Measurements from ENCODE around the gene SPAG16.

- TF ChIP-seq, protein P1, sequence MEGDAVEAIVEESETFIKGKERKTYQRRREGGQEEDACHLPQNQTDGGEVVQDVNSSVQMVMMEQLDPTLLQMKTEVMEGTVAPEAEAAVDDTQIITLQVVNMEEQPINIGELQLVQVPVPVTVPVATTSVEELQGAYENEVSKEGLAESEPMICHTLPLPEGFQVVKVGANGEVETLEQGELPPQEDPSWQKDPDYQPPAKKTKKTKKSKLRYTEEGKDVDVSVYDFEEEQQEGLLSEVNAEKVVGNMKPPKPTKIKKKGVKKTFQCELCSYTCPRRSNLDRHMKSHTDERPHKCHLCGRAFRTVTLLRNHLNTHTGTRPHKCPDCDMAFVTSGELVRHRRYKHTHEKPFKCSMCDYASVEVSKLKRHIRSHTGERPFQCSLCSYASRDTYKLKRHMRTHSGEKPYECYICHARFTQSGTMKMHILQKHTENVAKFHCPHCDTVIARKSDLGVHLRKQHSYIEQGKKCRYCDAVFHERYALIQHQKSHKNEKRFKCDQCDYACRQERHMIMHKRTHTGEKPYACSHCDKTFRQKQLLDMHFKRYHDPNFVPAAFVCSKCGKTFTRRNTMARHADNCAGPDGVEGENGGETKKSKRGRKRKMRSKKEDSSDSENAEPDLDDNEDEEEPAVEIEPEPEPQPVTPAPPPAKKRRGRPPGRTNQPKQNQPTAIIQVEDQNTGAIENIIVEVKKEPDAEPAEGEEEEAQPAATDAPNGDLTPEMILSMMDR (conservative IDR thresholded peaks at IDR 0.05), result no peak
- TF ChIP-seq EZH2 (IDR thresholded peaks at IDR 0.05; ENCODE audit: low read depth), result no peak
Measured at GRCh38 chr2:214169281-214169680, 885.0 kb downstream of the SPAG16 start.

Data from PC-9 (cell line).